ENCODE data around the gene TWNK.

Gene TWNK

GRCh38 chr10:101003639-101004206, 16.4 kb downstream of the TWNK start:
- TF ChIP-seq CTCF (IDR thresholded peaks at IDR 0.05; ENCODE audit: low read depth, low read length), result no peak
- in situ Hi-C loops (cut with HindIII; ENCODE audit: low sequenced_read_pairs), result no loop called here
- no peak for DNase-seq (ENCODE audit: low read depth, low spot score)
- no peak overlapping the region for H3K4me3 ChIP-seq (ENCODE audit: low read depth, low read length)

- in situ Hi-C loops (cut with HindIII; ENCODE audit: low sequenced_read_pairs), result no loop called here
- no peak for DNase-seq (ENCODE audit: low read depth, low spot score)
- no peak for TF ChIP-seq CTCF (IDR thresholded peaks at IDR 0.05; ENCODE audit: low read depth, low read length)
- H3K4me3 ChIP-seq (ENCODE audit: low read depth, low read length), result no peak overlapping the region
Measured at GRCh38 chr10:101005361-101005760, 18.0 kb downstream of the TWNK start.

- DNase-seq (ENCODE audit: low read depth, low spot score), result no peak
- no peak for TF ChIP-seq CTCF (IDR thresholded peaks at IDR 0.05; ENCODE audit: low read depth, low read length)
- in situ Hi-C loops (cut with HindIII; ENCODE audit: low sequenced_read_pairs), result no loop called here
- no peak overlapping the region for H3K4me3 ChIP-seq (ENCODE audit: low read depth, low read length)
Measured at GRCh38 chr10:101005869-101006567, 18.7 kb downstream of the TWNK start.

DNA sequence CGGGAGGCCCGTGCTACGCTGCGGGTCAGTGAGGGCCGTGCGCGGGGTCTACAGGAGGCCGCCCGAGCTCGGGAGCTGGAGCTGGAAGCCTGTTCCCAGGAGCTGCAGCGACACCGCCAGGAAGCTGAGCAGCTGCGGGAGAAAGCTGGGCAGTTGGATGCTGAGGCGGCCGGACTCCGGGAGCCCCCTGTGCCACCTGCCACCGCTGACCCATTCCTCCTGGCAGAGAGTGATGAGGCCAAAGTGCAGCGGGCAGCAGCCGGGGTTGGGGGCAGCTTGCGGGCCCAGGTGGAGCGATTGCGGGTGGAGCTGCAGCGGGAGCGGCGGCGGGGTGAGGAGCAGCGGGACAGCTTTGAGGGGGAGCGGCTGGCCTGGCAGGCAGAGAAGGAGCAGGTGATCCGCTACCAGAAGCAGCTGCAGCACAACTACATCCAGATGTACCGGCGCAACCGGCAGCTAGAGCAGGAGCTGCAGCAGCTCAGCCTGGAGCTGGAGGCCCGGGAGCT, 19.3 kb downstream of the TWNK start:
- no peak overlapping the region for H3K4me3 ChIP-seq (ENCODE audit: low read depth, low read length)
- TF ChIP-seq CTCF (IDR thresholded peaks at IDR 0.05; ENCODE audit: low read depth, low read length), result no peak
- DNase-seq (ENCODE audit: low read depth, low spot score), result no peak
- in situ Hi-C loops (cut with HindIII; ENCODE audit: low sequenced_read_pairs), result no loop called here

DNA sequence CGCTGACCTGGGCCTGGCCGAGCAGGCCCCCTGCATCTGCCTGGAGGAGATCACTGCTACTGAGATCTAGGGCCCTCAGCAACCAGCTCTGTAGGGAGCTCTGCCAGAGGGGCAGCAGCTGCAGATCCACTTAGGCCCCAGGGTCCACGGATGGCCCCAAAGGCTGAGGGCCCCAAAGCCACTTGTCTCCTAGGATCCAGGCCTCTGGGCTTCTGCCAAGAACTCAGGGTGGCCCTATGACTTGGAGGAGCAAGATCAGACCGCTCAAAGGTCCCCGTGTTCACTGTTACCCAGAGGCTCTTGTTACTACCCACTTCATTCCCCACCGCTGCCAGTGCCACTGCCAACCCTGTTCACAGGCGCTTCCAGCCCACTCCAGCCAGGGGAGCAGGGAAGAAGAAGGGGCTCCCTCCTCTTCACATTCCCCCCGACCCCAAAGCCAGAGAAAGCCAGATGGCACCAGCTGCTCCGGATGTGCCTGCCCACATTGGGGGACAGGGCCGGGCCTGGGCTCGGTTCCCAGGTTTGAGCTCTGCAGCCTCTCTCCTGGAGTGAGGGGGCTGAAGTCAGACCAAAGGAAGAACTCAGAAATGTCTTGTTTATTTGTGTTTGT, 19.9 kb downstream of the TWNK start:
- no peak overlapping the region for H3K4me3 ChIP-seq (ENCODE audit: low read depth, low read length)
- no peak for TF ChIP-seq CTCF (IDR thresholded peaks at IDR 0.05; ENCODE audit: low read depth, low read length)
- in situ Hi-C loops (cut with HindIII; ENCODE audit: low sequenced_read_pairs), result no loop called here
- DNase-seq (ENCODE audit: low read depth, low spot score), result no peak

- in situ Hi-C loops (cut with HindIII; ENCODE audit: low sequenced_read_pairs), result no loop called here
- no peak for DNase-seq (ENCODE audit: low read depth, low spot score)
- TF ChIP-seq CTCF (IDR thresholded peaks at IDR 0.05; ENCODE audit: low read depth, low read length), result no peak
- no peak overlapping the region for H3K4me3 ChIP-seq (ENCODE audit: low read depth, low read length)
Measured at GRCh38 chr10:101007915-101008822, 20.8 kb downstream of the TWNK start.

All from astrocyte of the spinal cord (primary cell).